ENCODE data around the gene DLG5.

Gene DLG5

GRCh38 chr10:77959887-77960455, 33.4 kb upstream of the DLG5 start:
- H3K27me3 ChIP-seq (ENCODE audit: low read length) = no peaks in the 10 kb centered on the region
- H3K9me2 ChIP-seq (replicated peaks; ENCODE audit: insufficient read depth, low read length) = no peaks in the 10 kb centered on the region
- H3K79me2 ChIP-seq (ENCODE audit: insufficient read depth, low read length) = no peaks in the 10 kb centered on the region
- H3K36me3 ChIP-seq (ENCODE audit: low read length) = no peaks in the 10 kb centered on the region
- H3K4me2 ChIP-seq (ENCODE audit: low read depth, low read length, poor library complexity, severe bottlenecking) = no peak overlapping the region
- no peak overlapping the region for H3K4me3 ChIP-seq (ENCODE audit: insufficient read depth, low read length, poor library complexity, severe bottlenecking)
- TF ChIP-seq CTCF (IDR thresholded peaks at IDR 0.05; ENCODE audit: insufficient read depth, low read length, poor library complexity, severe bottlenecking) (no peak), EZH2phosphoT487 (conservative IDR thresholded peaks at IDR 0.05; ENCODE audit: low read length) (no peak)
- no peak overlapping the region for H3K27ac ChIP-seq (ENCODE audit: low read depth, low read length)
- H4K20me1 ChIP-seq (ENCODE audit: low read depth, low read length) = no peaks in the 10 kb centered on the region
- H3K9ac ChIP-seq (ENCODE audit: low read length) = no peak overlapping the region
- 0 out of 2 replicates have a peak, but pooled peaks cover 8% of the 10 kb centered on the region for H3K9me3 ChIP-seq (ENCODE audit: insufficient read depth, low read length)
- H2AFZ ChIP-seq (ENCODE audit: low read depth, low read length, severe bottlenecking) = no peak overlapping the region
- H3F3A ChIP-seq (ENCODE audit: insufficient read depth) = no peaks in the 10 kb centered on the region

- Histone ChIP-seq H3K27me3 (ENCODE audit: low read length) (no peaks in the 10 kb centered on the region), H3K36me3 (ENCODE audit: low read length) (no peaks in the 10 kb centered on the region), H3K79me2 (ENCODE audit: insufficient read depth, low read length) (no peaks in the 10 kb centered on the region), H4K20me1 (ENCODE audit: low read depth, low read length) (no peaks in the 10 kb centered on the region), H2AFZ (ENCODE audit: low read depth, low read length, severe bottlenecking) (no peak overlapping the region), H3K4me2 (ENCODE audit: low read depth, low read length, poor library complexity, severe bottlenecking) (no peak overlapping the region), H3K9me2 (replicated peaks; ENCODE audit: insufficient read depth, low read length) (no peaks in the 10 kb centered on the region), H3K27ac (ENCODE audit: low read depth, low read length) (no peak overlapping the region), H3K4me3 (ENCODE audit: insufficient read depth, low read length, poor library complexity, severe bottlenecking) (no peak overlapping the region), H3K9me3 (ENCODE audit: insufficient read depth, low read length) (0 out of 2 replicates have a peak, but pooled peaks cover 8% of the 10 kb centered on the region), H3K9ac (ENCODE audit: low read length) (no peak overlapping the region), H3F3A (ENCODE audit: insufficient read depth) (no peaks in the 10 kb centered on the region)
- TF ChIP-seq EZH2phosphoT487 (conservative IDR thresholded peaks at IDR 0.05; ENCODE audit: low read length) = no peak
- TF ChIP-seq CTCF (IDR thresholded peaks at IDR 0.05; ENCODE audit: insufficient read depth, low read length, poor library complexity, severe bottlenecking) = no peak
Observed at GRCh38 chr10:77959384-77959783, 32.8 kb upstream of the DLG5 start.

DNA sequence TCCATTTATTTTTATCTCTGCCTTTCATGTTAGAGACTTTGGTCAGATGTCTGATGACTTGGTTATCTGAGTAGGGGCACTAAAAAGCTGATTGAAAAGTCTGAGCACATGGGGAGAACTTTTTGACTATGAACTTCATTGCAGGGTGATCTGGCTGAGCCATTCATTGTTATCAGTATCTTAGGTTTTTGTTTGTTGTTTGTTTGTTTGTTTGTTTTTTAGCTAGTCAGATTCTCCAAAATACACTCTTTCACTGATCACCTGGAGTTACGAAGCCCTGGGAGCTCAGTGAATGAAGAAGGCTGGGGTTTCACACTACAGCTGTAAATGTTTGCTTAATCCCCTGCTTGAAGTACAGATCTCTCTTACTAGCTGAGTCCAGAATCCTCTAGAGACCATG, 28.6 kb upstream of the DLG5 start:
- H3K9ac ChIP-seq (ENCODE audit: low read length) = no peak overlapping the region
- H4K20me1 ChIP-seq (ENCODE audit: low read depth, low read length) = no peaks in the 10 kb centered on the region
- no peak overlapping the region for H3K4me3 ChIP-seq (ENCODE audit: insufficient read depth, low read length, poor library complexity, severe bottlenecking)
- no peak for TF ChIP-seq CTCF (IDR thresholded peaks at IDR 0.05; ENCODE audit: insufficient read depth, low read length, poor library complexity, severe bottlenecking)
- no peaks in the 10 kb centered on the region for H3K79me2 ChIP-seq (ENCODE audit: insufficient read depth, low read length)
- H3F3A ChIP-seq (ENCODE audit: insufficient read depth) = no peaks in the 10 kb centered on the region
- H3K27me3 ChIP-seq (ENCODE audit: low read length) = no peaks in the 10 kb centered on the region
- no peak overlapping the region for H2AFZ ChIP-seq (ENCODE audit: low read depth, low read length, severe bottlenecking)
- no peak overlapping the region for H3K27ac ChIP-seq (ENCODE audit: low read depth, low read length)
- H3K9me2 ChIP-seq (replicated peaks; ENCODE audit: insufficient read depth, low read length) = no peaks in the 10 kb centered on the region
- no peaks in the 10 kb centered on the region for H3K36me3 ChIP-seq (ENCODE audit: low read length)
- peaks cover 4% of the 10 kb centered on the region; the same call in 1 of the 2 replicates for H3K9me3 ChIP-seq (ENCODE audit: insufficient read depth, low read length)
- no peak overlapping the region for H3K4me2 ChIP-seq (ENCODE audit: low read depth, low read length, poor library complexity, severe bottlenecking)

All from SU-DHL-6 (cell line).